HG03521 (cell line): ENCODE results near the gene CSGALNACT2.
"Not testable (repeated sequence)": the region's sequence is repeated elsewhere in the genome, so short reads cannot be mapped to it uniquely, and the experiment has no call there.

Experiments used
- ATAC-seq: cut with Tn5 transposase; IDR thresholded peaks from one replicate; pipeline ENCODE4 v1.9.1; 2021; ENCODE audit warnings: mild to moderate bottlenecking, moderate library complexity; ENCODE audit not compliant: unreplicated experiment

CSGALNACT2 gene

DNA sequence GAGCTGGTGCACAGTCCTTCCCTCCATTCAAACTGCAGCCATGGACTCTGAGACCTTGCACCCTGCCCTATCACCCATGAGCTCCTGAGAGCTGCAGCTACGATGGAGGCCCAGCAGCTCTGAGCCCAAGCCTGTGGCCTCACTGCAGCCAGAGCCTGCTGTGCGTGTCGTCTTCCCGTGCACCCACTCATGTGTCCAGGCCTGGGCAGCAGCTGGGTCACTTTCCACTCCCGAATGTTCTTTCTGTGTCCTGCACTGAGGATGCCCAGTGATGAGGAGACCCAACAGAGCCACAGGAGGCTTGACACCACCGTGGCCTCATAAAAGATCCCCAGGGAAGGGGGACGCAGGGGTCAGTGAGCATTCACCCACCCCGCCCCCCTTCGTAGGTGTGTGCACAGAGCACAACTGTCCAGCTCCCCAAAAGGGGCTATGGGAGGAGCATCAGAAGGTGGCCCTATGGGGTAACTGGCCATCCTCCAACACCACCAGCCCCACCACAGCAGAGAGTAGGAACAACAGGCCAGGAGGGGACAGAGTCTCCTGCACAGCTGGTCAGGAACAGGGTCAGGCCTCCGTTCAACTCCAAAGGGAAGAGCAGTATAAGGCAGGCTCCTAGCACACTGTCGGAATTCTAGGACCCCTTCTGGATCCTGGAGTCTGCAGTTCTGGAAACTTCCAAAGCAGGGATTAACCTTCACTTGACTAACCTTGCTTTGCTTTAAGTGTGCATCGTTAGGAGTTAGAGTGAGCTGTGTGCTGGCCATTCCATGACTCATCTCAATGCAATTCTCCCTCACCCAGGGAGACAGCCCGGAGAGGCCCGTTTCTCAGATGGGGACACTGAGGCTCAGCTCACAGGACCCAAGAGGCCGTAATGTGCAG is 76.1 kb downstream of the CSGALNACT2 start:
- ATAC-seq, result no peak

DNA sequence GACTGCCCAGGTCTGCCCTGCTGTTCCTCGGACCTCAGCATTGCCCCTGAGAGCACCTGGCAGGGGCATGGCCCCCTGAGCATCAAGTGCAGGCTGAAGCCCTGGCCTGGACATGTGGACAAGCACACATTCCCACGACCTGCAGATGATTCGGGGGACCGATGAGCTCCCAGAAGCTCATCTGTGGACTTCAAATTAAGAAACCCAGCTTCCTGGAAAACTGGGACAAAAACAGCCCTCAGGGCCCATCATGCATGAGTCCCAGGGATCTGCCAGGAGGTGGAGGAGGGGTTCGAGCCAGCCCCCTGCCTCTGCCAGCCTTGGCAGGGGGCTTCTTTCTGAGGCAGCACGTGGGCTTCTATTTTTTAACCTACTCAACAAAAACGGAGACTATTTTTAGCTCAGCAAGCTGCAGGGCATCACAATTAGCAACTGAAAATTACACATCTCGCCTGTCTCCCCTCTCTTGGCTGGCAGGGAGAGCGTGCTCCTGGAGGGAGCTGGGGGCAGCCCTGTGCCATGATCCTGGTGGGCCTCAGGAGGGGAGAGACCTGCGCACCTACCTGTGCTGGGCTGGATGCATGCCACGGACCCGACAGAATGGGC is 76.8 kb downstream of the CSGALNACT2 start:
- ATAC-seq, result no peak

DNA sequence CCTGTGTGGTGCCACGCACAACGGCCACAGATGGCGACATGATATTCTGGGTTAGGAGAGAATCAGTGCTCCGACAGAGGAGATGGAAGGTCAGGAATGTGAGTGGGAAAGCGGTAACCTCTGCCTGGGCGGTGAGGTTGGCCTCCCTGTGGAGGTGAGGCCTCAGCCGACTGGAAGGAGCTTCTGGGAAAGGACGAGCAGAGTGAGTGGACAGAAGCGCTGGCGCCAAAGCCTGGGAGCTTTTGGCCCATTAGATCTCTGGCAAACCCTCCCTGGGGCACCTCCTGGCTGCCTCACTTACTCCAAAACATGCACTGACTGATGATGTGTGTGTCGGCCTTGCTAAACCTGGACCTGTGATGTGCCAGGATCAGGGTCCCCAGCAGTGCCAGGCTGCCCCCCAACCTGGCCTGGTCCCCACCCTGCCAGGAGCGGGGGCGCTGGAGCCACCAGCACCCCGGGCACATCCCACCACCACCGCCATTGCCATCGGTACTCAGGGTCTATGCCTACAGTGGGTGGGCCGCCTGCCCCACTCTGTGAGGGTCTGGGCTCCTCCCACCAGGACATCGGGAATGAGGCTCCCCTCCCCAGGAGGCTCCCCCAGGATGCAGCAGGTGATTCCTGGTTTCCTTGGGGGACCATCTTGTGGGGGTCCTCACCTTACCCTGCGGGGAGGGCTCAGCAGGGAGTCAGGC is 77.7 kb downstream of the CSGALNACT2 start:
- no peak for ATAC-seq

DNA sequence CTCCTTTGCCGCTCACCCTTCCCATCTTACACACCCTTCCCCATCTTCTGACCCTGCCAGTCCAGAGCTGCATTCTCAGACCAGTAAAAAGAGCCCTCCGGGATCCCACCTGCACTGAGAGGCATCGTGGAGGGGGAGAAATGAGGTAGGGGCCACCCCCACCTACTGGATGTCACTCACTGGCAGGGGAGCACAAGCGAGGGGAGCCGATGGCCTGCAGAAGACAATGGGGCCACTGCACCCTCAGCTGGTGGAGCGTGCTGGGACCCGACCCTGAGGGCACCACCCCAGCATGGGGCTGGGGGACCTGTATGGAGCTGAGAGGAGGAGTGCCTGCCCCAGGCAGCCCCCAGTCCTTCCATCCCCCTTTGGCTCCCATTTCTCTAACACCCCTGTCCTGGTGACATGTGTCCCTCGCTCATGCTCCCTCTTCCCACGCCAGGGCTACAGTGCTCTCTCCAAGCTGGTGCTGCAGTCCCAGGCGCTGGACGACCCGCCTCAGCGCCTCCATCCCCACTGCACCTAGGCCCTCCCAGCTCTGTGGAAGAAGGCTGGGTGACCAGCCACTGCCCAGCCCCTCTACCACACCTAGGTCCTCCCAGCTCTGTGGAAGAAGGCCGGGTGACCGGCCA is 78.8 kb downstream of the CSGALNACT2 start:
- no peak for ATAC-seq

DNA sequence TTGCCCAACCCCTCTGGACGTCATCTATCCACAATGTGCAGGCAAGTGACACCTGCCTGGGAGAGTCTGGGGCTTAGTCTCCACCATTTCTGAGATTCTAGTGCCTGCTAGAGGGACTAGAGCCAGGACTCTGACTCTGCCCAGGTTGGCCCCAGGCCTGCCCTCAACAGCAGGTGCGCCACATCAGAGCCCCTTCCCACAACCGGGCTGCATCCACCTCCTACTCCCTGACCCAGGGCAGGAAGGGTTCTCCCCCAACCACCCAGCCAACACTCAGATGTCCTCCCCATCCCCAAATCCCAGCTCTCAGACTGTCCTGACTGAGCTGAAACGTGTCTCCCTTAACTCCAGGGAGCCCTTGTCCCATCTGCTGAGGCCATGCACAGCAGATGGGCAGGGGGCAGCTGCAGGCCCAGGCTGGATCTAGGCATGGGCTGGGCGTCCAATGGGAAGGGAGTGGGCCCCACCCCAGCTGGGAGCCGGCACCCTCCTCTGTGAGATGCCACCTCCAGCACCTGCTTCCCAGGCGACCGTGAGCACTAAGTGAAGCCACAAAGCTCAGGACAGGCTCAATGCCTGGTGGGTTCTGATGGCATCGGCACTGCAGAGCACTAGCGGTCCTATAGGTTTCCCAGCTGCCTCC is 79.4 kb downstream of the CSGALNACT2 start:
- ATAC-seq, result no peak

DNA sequence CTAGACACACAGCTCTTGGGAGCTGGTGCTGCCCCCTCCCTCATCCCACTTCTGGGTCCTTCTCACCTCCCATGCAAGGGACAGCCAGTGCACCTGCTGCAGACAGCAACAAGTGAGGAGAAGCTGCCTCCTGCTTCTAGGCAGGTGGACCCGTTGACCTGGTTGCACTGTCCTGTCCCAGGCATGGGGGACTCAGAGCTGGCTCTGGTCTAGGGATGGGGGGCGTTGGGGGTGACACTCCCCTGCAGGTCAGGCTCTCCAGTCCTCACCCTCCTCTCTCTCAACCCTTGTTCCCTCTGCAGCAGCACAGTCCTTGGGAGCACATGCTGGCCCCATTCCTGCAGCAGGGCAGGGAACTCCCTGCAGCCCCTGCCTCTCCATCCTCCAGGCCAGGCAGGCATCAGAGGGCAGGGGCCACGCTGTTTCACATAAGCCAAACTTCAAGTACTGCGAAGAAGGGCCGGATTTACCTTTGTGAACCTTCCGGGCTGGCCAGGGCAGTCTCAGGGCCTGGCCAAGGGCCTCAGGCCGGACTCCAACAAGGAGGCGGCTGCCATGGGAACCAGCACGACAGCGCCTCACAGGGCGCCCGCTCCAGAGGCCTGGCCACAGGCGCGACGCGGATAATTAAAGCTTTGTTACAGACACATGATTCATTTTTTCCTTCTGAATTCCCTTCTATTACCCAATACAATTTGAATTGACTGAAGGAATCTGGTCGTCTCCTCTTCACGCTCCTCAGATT is 80.1 kb downstream of the CSGALNACT2 start:
- ATAC-seq, result no peak

DNA sequence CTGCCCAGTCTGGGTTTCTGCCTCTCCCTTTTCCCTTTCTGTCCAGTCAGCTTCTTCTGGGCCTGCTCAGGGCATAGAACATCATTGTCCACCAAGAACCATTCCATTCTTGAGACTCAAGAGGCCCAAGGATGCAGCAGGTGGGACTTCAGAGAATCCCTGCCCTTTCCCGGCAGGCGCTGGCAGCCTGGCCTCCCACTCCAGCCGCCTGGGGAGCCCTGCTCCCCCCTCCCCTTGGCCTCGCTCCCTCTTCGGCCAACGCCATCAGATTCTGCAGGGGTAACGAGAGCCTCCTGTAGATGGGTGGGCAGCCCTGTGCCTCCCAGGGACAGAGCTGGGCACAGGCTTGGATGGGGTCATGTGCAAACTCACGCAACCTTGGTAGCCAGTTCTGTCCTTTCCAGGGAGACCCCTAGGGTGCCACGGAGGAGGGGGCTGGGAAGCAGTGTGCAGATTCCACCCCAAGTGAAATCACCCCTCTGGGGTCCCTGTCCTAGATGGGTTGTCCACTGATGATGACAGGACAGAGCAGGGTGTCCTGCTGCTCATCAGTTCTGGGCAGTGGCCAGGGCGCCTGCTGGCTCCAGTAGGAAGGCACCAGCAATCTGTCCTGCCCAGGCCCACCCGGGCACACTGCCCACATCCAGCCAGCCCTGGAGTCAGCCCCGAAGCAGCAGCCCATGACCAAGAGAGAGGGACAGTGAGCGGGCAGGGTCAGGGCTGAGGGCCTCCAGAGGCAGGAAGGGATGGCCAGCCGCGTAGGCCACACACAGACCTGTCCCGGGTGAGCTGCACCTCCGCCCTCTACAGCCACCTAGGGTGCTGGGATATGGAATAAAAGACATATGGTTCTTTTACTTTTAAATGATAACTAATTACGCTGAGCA is 80.9 kb downstream of the CSGALNACT2 start:
- no peak for ATAC-seq

DNA sequence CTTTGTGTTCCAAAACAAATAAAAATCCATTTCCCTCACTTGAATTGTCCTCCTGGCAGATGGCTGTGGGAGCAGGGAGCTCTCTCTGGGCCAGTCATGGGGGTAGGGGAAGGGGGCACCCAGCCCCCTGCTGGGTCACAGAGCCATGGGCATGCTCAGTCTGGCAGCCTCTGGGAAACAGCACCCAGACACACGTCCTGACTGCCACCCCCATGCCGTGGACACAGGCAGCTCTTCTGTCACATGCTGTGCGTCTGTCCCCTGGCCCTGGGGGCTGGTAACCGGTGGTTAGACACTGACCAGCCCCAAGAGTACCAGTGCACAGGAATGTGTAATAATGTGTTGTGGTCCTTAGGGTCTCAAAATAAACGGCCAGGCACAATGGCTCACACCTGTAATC is 81.6 kb downstream of the CSGALNACT2 start:
- ATAC-seq, result no peak

DNA sequence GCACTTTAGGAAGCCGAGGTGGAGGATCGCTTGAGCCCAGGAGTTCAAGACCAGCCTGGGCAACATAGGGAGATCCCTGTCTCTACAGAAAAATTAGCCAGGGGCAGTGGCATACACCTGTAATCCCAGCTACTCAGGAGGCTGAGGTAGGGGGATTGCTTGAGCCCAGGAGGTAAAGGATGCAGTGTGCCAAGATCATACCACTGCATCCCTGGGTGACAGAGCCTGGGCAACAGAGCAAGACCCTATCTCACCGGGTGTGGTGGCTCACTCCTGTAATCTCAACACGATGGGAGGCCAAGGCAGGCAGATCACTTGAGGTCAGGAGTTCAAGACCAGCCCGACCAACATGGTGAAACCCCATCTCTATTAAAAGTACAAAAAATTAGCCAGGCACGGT is 82.0 kb downstream of the CSGALNACT2 start:
- ATAC-seq, result not testable (repeated sequence)

DNA sequence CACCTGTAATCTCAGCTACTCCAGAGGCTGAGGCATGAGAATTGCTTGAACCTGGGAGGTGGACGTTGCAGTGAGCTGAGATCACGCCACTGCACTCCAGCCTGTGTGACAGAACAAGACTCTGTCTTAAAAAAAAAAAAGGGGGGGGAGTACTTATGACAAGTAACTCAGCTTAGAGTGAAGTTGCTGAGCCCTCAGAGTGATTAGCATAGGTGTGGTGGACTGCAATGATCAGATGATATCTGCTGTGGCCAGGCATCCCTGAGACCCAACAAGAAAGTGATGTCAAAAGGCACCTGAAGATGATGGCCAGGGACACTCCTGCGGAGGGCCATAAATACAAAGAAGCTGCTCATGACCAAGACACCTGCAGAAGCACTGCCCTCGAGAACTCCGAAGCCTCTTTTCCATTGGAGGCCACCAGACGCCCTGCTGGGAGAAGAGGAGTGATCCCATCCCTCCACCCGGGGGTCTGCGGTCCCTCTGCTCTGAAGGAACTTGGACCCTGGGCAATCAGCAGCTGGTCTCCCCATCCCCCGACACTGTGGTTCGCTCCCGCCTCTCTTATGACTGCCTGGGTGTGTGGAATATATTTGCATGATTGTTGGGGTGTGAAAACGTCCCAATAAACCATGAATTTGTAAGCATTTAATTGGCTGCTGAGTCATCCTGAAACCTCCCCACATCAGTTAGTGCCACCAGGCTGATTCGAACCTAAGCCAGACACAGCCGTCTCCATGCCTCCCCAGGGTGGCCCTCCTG is 82.6 kb downstream of the CSGALNACT2 start:
- ATAC-seq, result no peak

DNA sequence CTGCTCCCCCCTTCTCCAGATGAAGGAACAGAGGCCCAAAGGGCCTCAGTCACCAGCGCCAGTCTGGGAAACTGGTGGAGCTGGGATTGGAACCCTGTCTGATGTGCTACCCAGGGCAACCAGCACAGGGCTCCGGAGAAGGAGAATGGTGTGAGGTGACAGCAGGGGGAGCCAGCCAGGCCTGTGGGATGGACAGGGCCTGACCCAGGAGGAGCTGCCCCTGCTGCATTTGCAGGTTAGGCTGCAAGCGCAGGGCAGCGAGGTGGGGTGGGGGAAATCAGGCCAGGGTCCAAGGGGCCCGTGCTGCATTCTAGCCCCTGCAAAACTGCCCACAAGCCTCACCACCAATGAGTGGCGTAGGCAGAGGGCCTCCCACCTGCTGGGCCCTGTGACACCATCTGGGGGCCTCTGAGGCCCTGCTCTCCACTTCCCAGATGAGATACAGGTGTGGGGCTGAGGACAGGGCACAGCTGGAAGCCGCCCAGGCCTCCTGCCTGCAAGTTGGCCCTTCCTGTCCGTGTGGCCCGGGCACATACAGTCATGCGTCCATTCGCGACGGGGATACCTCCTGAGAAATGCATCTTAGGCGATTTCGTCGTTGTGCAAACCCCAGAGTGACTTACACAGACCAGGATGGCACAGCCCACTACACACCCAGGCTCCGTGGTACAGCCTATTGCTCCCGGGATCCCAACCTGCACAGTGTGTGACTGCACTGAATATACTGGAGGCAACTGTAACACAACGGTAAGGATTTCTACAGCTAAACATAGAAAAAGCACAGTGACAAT is 83.4 kb downstream of the CSGALNACT2 start:
- no peak for ATAC-seq

DNA sequence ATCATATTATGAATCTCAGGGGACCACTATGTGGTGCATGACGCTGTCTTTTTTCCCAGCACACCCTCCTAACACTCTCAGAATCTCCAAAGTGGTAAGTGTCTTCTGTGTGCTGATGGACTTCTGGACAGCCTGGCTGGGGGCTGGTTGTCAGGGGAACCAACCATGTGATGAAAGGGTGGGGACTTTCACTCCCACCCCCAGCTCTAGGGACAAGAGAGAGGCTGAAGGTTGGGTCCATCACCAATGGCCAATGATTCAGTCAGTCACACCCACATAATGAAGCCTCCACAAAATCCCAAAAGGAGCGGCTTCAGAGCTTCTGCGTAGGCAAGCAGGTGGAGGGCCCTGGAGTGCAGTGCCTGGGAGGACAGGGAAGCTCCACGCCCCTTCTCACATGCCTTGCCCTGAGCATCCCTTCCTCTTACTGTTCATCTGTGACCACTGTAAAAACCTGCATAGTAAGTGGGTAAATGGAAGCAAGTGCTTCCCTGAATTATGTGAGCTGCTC is 84.0 kb downstream of the CSGALNACT2 start:
- no peak for ATAC-seq

DNA sequence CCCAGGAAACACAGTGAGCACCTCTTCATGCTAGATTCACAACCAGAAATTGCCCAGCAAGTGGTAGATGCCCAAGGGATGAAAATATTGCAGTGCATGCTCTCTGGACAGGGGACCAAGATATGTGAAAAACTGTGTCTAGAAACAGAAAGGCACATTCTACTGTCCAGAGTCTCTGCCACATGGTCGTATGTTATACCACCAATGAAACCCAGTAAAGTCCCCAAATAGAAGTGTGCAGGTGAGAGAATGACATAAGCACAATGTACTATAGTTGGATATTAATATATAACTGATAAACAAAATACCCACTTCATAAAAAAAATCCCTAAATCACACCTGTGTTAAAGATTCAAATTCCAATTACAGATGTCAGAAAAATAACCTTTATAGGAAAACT is 84.8 kb downstream of the CSGALNACT2 start:
- no peak for ATAC-seq

DNA sequence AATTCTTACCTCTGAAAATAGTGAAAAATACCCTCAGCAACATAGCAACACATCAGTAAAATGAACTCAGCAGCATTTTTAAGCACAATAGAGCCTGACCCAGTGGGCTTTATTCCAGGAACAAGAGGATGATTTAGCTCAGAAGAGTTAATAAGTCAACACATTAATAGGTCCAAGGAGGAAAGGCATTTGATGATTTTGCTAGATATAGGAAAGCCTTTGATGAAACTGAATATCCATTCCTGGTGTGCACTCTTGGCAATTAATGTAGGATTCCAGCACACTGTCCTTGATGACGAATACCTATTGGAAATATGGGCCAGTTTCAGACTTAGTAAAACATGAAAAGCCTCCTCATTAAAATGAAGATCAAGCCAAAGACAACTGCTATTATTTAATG is 86.1 kb downstream of the CSGALNACT2 start:
- no peak for ATAC-seq

DNA sequence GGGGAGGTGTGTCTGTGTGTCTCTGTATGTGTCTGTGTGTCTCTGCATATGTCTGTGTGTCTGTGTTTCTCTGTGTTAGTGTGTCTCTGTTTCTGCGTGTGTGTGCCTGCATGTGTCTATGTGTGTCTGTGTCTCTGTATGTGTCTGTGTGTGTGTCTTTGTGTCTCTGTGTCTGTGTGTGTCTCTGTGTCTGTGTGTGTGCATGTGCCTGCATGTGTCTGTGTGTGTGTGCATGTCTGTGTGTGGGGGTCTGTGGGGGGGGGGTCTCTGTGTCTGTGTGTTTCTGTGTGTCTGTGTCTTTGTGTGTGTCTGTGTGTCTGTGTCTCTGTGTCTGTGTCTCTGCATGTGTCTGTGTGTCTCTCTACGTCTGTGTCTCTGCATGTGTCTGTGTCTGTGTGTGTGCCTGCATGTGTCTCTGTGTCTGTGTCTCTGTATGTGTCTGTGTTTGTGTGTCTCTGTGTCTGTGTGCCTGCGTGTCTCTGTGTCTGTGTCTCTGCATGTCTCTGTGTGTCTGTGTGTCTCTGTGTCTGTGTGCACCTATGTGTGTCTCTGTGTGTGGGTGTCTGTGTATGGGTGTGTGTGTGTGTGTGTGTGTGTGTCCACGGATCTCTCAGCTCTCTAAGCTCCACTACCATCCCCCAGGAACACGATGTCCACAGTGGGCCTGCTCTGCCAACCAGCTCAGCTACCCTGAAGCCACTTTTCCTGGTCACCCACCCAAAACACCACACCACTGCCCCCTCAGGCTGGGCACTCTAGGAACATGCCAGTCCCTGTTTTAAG is 87.0 kb downstream of the CSGALNACT2 start:
- ATAC-seq, result no peak

DNA sequence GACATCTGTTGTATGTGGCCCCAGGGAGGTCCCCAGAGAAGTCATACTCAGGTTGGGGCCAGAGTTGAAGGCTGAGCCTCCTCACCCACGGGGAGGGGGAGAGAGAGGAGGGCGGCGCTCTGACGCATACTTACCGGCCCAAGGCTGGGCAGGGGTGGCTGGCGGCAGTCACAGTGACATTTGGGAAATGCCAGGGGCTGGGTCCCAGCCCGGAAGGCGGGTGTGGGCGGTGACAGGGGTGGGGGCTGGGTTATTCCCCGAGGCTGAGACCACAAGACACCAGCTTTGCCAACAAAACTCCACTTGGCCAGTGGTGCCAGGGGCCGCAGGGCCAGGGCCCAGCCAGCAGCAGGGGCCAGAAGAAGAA is 87.5 kb downstream of the CSGALNACT2 start:
- ATAC-seq, result no peak

DNA sequence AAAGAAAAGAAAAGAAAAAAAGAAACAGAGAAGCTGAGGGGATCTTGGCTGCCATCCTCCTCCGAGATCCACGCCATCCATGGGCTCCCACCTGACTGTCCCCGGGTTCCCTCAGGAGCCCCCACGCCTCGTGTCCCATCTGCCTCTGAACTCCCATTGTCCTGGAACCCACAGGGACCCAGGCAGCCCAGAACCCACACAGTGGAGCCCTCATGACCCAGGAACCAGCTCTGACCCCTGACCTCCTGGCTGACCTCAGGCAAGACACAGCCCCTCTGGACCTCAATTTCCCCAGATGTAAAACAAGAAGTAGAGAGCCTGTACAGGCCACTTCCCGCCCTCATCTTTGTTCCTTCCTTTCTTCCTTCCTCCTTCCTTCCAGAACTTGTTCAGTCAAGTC is 88.2 kb downstream of the CSGALNACT2 start:
- no peak for ATAC-seq
